GM12864 (cell line): ENCODE data around the gene PTPA.

Source experiments
- DNase-seq: peaks from one replicate; pipeline ENCODE4 v3.0.0-alpha.2; 2011; ENCODE audit warnings: low read depth
- H3K4me3 ChIP-seq: 2 replicates; pipeline ENCODE4 v1.5.1; 2011; ENCODE audit warnings: mild to moderate bottlenecking, low read depth, low read length, control low read depth
- TF ChIP-seq, protein P1 (sequence below): IDR thresholded peaks from 2 replicates; pipeline ENCODE4 v1.5.1; 2011; ENCODE audit warnings: low read depth, mild to moderate bottlenecking, moderate library complexity, low read length, control low read depth, inconsistent platforms; ENCODE audit errors: missing control alignments

The PTPA gene

DNA sequence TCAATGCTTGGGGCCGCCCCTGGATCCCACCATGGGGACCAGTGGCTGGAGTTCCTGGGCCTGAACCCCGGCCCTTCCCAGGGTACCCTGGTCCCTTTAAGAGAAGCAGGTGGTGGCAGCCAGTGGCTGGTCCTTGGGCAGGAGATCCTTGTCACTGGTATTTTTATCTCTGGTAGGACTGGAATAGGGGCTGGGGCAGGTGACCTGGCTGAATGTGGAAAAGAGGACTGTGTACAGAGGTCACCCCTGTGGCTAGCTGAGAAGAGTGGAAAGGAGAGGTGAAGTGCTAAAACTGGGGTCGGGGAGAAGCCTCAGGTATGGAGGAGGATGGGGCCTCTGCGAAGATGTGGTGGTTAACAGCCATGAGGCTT, 7.6 kb upstream of the PTPA start:
- no peak for DNase-seq
- TF ChIP-seq, protein P1, sequence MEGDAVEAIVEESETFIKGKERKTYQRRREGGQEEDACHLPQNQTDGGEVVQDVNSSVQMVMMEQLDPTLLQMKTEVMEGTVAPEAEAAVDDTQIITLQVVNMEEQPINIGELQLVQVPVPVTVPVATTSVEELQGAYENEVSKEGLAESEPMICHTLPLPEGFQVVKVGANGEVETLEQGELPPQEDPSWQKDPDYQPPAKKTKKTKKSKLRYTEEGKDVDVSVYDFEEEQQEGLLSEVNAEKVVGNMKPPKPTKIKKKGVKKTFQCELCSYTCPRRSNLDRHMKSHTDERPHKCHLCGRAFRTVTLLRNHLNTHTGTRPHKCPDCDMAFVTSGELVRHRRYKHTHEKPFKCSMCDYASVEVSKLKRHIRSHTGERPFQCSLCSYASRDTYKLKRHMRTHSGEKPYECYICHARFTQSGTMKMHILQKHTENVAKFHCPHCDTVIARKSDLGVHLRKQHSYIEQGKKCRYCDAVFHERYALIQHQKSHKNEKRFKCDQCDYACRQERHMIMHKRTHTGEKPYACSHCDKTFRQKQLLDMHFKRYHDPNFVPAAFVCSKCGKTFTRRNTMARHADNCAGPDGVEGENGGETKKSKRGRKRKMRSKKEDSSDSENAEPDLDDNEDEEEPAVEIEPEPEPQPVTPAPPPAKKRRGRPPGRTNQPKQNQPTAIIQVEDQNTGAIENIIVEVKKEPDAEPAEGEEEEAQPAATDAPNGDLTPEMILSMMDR: no peak
- no peak overlapping the region for H3K4me3 ChIP-seq

DNA sequence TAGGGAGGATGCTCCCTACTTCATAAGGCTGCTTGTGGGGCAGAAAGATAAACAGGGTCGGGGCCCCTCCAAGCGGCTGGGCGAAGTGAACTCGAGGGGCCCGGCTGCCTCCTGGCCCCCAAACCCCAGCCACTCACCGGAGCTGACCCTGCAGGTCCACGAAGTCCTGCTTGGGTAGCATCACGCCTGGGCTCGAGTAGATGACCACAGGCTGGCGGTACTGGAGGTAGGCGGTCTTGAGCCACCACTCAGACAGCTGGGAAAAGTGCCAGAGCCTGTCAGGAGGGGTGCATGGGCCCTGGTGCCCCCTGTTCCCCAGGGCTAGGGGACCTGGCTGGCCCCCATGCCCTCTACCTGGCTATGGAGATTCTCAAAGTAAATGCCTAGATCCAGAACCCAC, 7.2 kb upstream of the PTPA start:
- TF ChIP-seq, protein P1: no peak
- DNase-seq: no peak
- H3K4me3 ChIP-seq: no peak overlapping the region

DNA sequence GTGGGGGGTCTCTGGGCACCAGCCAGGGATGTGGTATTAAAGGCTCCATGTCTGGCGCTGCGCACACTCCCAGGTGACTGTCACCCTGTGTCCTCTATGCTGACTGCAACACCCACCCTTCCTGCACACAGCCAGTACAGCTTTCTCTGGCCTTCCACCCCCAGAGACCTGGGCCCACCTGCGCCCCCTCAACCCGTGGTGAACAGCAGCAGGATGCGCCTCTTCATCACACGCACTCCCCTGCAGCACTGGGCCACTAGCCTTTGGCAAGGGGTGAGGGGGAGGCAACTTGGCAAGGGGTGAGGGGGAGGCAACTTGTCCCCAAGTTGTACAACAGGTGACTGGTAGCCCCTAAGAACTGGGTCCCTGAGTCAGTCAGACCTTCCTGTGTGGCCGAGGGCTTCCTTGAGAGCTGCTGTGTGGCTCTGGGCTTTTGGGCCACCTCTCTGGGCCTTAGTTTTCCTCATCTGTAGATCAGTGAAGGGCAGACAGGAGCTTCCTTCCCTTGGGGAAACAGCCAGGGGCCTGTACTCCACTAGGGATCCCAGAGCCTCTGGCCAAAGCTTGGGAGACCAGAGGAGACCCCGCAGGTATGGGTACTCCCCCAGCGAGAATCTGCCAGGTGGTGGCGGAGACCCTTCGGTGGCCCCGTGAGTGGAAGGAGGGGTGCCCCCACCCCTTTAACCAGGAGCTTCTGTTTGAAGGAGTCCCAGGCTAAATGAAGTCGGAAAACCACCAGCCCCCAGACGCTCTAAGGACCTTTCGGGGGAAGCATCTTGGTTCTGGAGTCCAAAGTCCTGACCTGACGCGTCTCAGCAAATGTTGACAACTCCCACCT, 5.1 kb upstream of the PTPA start:
- no peak for DNase-seq
- TF ChIP-seq, protein P1: no peak
- H3K4me3 ChIP-seq: no peak overlapping the region

DNA sequence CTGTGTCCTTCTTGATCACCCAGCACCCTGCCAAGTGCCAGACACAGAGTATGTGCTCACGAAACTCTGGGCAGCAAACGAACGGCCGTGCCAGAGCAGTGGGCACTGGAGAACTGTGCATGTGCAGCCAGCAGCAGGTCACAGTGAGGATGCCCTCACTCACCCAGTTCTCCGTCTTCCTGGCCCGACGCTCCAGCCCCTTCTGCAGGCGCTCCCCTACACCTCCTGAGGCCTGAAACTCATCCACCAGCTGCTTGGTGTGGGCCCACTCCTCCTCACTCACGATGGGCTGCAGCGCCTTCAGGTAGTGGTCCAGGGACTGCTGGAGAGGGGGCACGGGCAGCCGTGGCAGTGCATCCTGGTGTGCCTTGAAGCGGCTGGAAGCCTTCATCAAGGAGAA, 3.6 kb upstream of the PTPA start:
- TF ChIP-seq, protein P1: no peak
- no peak for DNase-seq
- H3K4me3 ChIP-seq: no peak overlapping the region

GRCh38 chr9:129108083-129108804, 3.0 kb upstream of the PTPA start:
- no peak for DNase-seq
- no peak overlapping the region for H3K4me3 ChIP-seq
- TF ChIP-seq, protein P1: no peak

GRCh38 chr9:129108805-129109536, 2.2 kb upstream of the PTPA start:
- no peak overlapping the region for H3K4me3 ChIP-seq
- TF ChIP-seq, protein P1: no peak
- DNase-seq: no peak
